NCI-H2107 treated with DMSO at 0.1 percent for 48 hours (cell line): Measurements from ENCODE around the gene ZNF565.
A peak's percentile ranks its signal among the peaks of the same experiment; 100 is the strongest.
"Not testable (repeated sequence)": the region's sequence is repeated elsewhere in the genome, so short reads cannot be mapped to it uniquely, and the experiment has no call there.

Experiments
- DNase-seq: peaks from one replicate; lab custom pipeline; 2025; ENCODE audit not compliant: unreplicated experiment; lab: John Stamatoyannopoulos, UW

Gene ZNF565

DNA sequence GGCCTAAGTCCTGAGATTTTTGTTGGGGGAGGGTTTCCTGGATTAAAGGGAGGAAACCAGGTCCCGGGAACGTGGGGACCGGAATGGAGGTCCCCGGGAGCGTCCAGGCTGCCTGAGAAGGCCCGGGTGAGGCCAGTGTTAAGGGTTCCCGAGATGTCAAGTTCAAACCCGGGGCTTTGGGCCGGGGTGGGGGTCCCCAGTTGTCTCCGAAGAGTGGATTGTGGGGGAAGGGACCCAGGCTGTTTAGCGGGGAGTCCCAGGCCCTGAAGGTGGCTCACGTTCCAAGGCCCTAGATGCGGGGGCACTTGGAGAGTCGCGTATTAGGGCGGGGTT is 62.5 kb downstream of the ZNF565 start:
- no peak for DNase-seq

DNA sequence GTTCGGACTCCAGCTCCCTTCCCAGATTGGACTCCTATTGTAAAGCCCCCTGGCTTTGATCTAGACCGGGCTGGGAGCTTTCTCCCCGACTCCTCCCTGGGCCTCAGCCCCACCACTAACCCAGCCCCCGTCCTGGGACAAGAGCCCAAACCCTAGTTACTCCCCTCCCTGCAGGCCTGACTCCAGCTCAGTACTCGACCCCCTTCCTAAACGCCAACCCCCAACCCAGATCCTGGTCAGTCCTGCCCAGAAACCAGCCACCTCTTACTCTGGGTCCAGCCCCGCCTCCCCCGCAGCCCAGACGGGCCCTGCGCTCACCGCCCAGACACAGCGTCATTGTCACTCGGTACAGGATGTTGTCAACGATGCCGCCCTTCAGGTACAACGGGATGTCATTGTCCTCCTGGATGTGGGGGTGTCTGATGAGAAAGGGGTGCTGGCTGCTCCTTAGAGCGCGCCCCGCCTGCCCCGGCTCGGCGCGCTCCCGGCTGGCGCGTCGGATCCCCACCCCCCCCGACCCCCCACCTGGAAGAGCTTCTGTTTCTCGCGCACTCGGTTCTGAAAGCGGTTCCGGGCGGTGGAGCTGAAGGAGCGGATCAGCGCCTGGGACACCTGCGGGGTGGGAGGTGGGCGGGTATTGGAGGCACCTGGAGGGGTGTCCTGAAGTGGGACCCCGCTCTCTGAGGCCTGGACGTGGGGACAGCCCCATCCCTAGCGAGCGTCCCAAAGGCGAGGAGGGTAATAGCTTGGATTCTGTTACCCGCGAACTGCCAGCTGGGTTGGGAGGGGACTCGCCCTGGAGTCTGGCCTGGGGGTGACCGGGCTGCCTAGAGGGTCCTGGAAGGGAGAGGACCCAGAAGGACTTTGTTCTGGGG is 63.1 kb downstream of the ZNF565 start:
- DNase-seq = no peak

DNA sequence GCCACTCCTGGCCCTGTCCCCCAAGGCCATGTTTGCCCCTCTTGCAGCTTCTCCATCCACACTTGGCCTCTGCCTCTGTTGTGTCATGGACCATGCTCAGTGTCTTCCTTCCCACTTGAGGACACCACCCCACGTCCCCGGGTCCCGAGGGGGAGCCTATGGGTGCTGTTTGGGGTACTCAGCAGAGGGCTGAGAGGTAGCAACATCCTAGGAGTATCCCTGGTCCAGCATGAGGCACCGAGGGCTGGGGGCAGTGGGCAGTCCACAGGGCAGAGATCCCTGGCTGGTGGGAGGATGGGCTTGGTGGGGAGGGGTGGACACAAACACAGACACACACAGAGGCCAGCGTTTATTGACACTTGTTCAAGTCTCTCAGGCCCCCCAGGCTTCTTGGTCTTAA is 63.9 kb downstream of the ZNF565 start:
- no peak for DNase-seq

DNA sequence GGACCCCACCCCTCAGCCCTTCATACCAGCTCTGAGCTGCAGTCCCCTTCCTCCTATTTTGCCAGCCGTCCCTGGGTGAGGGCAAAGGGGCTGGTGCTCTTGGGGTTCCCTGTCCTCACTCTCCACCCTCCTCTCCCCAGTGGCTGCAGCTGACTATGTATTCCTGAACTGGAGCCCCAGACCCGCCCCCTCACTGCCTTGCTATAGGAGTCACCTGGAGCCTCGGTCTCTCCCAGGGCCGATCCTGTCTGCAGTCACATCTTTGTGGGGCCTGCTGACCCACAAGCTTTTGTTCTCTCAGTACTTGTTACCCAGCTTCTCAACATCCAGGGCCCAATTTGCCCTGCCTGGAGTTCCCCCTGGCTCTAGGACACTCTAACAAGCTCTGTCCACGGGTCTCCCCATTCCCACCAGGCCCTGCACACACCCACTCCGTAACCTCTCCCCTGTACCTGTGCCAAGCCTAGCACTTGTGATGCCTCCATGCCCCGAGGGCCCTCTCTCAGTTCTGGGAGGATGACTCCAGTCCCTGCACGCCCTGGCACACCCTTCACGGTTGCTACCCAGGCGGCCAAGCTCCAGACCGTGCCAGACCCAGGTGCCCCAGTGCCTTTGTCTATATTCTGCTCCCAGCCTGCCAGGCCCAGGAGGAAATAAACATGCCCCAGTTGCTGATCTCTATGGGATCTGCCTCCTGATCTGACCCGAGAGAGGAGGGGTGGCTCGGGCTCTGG is 64.6 kb downstream of the ZNF565 start:
- no peak for DNase-seq

DNA sequence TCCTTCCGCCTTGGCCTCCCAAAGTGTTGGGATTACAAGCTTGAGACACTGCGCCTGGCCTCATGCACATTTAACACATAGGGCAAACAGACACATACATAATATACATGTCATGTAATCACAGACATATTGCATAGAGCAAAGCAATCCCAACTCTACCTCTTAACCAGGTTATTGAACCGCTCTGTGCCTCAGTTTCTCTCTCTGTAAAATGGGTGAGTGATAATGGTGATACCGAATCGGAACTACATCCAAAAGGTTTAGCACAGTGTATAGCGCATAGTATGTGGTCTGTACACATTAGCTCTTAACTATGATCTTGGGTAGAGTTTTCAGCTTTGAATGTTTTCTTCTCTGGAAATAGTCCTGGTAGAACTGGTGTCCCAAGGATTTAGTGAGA is 69.8 kb downstream of the ZNF565 start:
- no peak for DNase-seq

DNA sequence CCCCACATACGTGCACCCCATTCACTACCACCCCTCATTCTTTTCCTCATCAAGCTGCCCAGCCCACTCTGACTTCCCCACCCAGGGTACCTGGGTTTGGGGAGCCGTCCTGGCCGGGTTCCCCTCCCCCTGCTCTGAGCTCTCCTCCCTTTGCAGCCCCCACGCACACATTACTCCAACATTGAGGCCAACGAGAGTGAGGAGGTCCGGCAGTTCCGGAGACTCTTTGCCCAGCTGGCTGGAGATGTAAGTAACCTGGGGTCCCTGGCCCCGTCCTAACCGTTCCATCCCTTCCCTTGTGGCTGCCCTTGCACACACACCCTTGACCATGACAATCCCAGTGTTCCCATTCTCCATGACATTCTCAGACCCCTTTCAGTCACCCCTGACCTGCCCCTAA is 72.0 kb downstream of the ZNF565 start:
- no peak for DNase-seq

DNA sequence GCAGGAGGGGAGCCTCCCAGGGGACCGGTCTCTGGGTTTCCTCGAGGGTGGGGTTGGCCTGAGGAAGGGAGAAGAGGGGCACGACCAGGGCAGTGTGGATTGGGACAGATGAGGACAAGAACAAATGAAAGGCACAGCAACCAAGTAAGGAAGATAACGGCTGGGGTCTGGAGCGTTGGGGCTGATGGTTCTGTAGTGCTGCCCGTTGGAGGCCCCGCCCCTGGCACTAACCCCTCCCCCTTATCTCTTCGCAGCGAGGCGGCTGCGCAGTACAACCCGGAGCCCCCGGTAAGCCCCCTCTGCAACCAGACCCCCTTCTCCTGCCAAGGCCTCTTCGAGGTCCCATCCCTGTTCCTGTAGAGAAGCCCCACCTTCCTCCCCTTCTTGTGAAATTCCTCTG is 72.4 kb downstream of the ZNF565 start:
- DNase-seq = no peak

DNA sequence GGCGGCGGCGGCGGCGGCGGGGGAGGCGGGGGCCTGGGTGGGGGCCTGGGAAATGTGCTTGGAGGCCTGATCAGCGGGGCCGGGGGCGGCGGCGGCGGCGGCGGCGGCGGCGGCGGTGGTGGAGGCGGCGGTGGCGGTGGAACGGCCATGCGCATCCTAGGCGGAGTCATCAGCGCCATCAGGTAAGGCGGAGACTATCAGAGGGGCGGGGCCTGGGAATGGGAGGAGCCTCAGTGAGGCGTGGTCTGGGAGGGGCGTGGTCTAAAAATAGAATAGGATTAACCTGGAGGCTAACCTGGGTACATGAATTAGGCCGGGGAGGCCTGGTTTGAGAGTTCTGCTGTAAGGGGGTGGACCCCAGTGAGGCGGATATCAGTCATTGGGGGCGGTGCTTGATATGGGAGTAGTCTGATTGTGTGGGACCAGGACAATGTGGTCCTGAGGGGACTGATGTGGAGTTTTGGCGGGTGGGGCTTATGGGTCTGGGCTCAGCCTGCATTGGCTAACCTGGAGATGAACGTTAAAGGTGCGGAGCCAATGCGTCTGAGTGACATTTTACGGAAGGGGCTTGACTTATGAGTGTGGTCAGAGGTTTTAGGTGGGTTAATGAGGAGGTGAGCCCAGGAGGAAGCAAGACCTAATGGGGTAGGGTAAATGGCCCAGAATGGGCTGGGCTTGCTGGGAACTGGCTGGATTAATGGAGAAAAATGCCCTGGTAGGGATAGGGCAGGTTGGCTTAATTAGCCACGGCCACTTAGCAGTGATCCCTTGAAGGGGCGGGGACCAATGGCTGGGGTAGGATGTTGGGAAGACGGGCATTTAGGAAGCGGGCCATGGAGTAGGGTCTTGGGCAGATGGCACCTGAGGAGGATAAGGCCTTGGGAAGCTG is 73.2 kb downstream of the ZNF565 start:
- peak; percentile 72 for DNase-seq

DNA sequence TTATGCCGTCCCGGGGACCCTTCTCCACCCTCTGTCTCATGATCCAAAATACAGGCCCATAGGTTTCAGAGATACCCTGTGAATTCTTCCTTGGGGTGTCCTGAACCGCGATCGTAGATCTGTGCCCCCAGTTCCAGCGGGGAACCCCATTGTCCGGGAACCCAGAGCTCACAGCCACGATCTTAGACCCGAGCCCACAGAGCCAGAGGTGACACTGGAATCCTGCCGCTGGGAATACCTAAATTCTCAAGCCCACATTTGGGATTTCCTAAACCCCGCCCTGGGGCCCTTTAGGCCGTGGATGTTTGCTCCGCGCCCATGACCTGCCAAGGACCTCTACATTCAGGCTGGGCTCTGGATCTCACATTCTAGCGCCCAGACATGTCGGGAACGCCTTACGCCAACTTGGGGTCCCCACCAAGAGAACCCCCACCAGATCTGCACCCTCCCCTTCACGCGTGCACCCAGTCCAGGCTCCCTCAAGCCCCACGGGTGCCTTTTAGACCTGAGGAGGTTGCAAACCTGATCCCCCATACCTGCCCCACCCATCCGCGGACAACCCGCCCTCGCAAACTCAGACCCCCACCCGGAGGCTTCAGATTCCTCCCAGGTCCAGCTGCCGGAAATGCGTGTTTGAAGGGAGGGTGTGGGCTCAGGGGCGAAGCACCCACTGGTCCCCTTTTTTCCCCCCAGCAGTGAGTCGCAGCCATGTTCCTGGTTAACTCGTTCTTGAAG is 74.0 kb downstream of the ZNF565 start:
- DNase-seq = peak; percentile 46

DNA sequence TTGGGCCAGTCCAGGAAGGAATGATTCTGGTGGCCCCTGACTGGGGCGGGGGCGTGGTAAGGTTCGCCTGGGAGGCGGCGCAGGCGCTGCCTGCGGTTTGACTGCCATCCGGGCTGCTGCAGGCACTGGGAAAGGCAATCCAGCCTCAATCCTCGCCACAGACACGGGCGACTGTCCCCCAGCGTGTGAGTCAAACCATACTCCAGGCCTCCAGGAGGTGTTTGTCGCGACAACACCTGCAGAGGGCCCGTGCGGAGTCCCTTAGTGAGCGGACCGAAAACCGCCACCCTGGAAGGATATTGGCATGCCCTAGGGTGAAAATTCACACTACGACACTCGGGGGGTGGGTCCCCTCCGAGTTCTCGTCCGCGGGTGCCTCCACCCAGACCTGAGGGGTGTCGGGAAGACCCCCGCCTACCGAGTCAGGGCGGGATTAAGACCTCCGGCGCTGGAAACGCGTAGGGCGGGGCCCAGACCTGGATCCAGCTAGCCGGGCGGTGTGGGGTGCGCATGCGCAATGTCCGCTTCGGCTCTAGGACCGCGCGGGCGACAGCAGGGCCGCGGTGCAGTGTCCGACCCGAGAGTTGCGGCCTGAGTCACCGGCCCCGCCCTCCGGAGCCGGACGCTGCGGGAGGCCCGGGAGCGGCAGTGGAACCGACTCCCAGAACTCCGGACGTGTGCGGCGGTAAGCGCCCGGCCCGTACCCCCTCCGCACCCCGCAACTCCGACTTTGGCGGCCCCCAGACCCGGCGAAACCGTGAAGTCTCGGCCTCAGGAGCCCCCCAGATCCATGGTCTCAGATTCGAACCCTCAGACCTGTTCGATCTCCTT is 74.8 kb downstream of the ZNF565 start, which contains the start of gene CAPNS1:
CAPNS1 (plus strand) TSS at position 594 of the 831 bp plus-strand sequence. CDS start 946 bp downstream, outside the sequence.
- peak; percentile 85 for DNase-seq

DNA sequence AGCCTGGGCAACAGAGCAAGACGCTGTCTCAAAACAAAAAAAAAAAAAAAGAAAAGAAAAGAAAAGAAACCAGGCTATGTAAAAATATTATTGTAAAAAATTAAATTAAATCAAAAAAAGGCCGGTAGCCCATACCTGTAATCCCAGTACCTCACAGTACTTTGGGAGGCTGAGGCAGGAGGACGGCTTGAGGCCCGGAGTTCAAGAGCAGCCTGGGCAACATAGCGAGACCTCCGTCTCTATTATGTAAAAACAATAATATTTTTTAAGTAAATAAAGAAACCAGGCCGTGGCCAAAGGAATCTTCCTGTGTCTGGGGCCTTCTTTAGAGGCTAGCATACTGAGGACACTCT is 75.4 kb downstream of the ZNF565 start:
- DNase-seq = no peak

DNA sequence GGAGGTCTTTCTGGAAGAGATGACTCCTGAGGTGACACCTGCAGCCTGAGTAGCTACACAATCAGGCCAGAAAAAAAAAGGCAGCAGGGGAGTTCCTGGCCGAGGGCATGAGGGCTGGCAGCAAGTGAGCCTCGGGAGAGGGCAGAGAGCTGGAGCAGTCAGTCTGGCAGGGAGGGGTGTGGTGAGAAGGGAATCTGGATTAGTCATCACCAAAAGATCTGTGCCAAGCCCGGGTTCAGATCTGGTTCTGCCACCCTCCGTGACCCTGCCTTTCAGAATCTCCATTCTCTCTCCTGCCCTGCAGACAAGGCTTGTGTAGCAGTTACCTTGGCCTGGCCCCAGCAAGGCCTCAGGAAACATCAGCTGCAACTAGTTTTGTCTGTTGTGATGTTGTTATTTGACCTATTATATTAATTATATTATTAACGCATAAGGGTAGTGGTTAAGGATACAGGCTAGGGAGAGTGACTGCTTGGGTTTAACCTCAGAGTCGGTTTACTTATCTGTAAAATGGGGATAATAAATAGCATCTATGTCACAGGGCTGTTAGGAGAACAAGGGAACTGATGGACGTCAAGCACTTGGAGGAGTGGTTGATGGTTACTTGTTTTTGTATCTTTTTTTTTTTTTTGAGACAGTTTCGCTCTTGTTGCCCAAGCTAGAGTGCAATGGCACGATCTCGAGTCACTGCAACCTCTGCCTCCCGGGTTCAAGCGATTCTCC is 77.3 kb downstream of the ZNF565 start:
- DNase-seq = no peak

DNA sequence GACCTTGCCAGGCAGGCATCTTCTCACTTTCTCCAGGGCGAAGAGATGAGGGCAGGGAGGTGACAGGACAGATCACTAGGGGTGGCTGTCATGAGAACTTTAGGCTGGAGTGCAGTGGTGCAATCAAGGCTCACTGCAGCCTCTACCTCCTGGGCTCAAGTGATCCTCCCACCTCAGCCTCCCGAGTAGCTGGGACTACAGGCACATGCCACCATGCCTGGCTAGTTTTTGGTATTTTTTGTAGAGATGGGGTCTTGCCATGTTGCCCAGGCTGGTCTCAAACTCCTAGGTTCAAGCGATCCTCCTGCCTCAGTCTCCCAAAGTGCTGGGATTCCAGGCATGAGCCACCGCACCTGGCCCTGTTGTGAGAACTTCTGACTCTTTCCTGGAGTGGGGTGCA is 79.6 kb downstream of the ZNF565 start:
- DNase-seq = not testable (repeated sequence)
